HepG2 (cell line): ENCODE data around the gene HBEGF. TPM values are rescaled to one million over a fixed set of nuclear protein-coding genes. Genes with fewer than 3 reads are reported as not detected.

Source experiments
- BCL6 ChIP-seq: IDR thresholded peaks from 2 replicates; pipeline ENCODE4 v1.6.1; 2016; ENCODE audit warnings: missing genetic modification reagents, missing compliant biosample characterization
- GTF2F1 ChIP-seq: fragments of 150-350 bp; IDR thresholded peaks from 2 replicates; pipeline ENCODE4 v1.6.1; 2014; ENCODE audit warnings: low read length
- HNRNPL ChIP-seq: fragments of 200-400 bp; formaldehyde crosslinking; IDR thresholded peaks from 2 replicates; pipeline ENCODE4 v1.6.1; 2017; ENCODE audit warnings: mild to moderate bottlenecking, low read depth, low read length
- HNRNPLL ChIP-seq: fragments of 200-400 bp; formaldehyde crosslinking; IDR thresholded peaks from 2 replicates; pipeline ENCODE4 v1.6.1; 2017; ENCODE audit warnings: mild to moderate bottlenecking, low read depth, low read length; ENCODE audit not compliant: poor library complexity, severe bottlenecking
- ISX ChIP-seq: sonication (generic); formaldehyde crosslinking; conservative IDR thresholded peaks from 2 replicates; pipeline ENCODE4 v1.5.0; 2020; ENCODE audit warnings: missing genetic modification reagents
- MYC ChIP-seq: sonication (generic); formaldehyde crosslinking; IDR thresholded peaks from 2 replicates; pipeline ENCODE4 v1.9.0; 2021; ENCODE audit warnings: missing genetic modification reagents, borderline replicate concordance
- NFRKB ChIP-seq: fragments of 450-650 bp; IDR thresholded peaks from 2 replicates; pipeline ENCODE4 v1.6.1; 2017
- PPARG ChIP-seq: conservative IDR thresholded peaks from 2 replicates; pipeline ENCODE4 v1.6.1; 2016; ENCODE audit warnings: missing biosample characterization, missing genetic modification reagents
- RNF2 ChIP-seq: fragments of 450-650 bp; conservative IDR thresholded peaks from 2 replicates; pipeline ENCODE4 v1.6.1; 2016; ENCODE audit warnings: low read depth
- RXRA ChIP-seq: sonication (generic); formaldehyde crosslinking; IDR thresholded peaks from 2 replicates; pipeline ENCODE4 v1.5.1; 2020; ENCODE audit warnings: missing genetic modification reagents
- SCMH1 ChIP-seq: sonication (generic); formaldehyde crosslinking; IDR thresholded peaks from 2 replicates; pipeline ENCODE4 v1.9.0; 2021; ENCODE audit warnings: missing genetic modification reagents, mild to moderate bottlenecking, borderline replicate concordance
- SMAD3 ChIP-seq: sonication (generic); formaldehyde crosslinking; IDR thresholded peaks from 2 replicates; pipeline ENCODE4 v1.4.0; 2020; ENCODE audit warnings: missing genetic modification reagents
- U2AF2 ChIP-seq: fragments of 200-400 bp; formaldehyde crosslinking; IDR thresholded peaks from 2 replicates; pipeline ENCODE4 v1.6.1; 2017; ENCODE audit warnings: low read depth, mild to moderate bottlenecking, low read length
- ZNF124 ChIP-seq: sonication (generic); formaldehyde crosslinking; IDR thresholded peaks from 2 replicates; pipeline ENCODE4 v1.4.0; 2020; ENCODE audit warnings: missing genetic modification reagents
- ZNF260 ChIP-seq: sonication (generic); formaldehyde crosslinking; IDR thresholded peaks from 2 replicates; pipeline ENCODE4 v1.4.0; 2020; ENCODE audit warnings: missing genetic modification reagents, low read depth, mild to moderate bottlenecking, borderline replicate concordance
- ZNF30 ChIP-seq: sonication (generic); formaldehyde crosslinking; IDR thresholded peaks from 2 replicates; pipeline ENCODE4 v1.5.0; 2020; ENCODE audit warnings: mild to moderate bottlenecking, missing genetic modification reagents
- ZNF441 ChIP-seq: sonication (generic); formaldehyde crosslinking; IDR thresholded peaks from 2 replicates; pipeline ENCODE4 v1.7.0; 2021; ENCODE audit warnings: missing genetic modification reagents, borderline replicate concordance
- ZNF879 ChIP-seq: sonication (generic); formaldehyde crosslinking; IDR thresholded peaks from 2 replicates; pipeline ENCODE4 v1.8.1; 2023; ENCODE audit warnings: missing genetic modification reagents
- ZSCAN21 ChIP-seq: sonication (generic); formaldehyde crosslinking; IDR thresholded peaks from 2 replicates; pipeline ENCODE4 v1.8.0; 2022; ENCODE audit warnings: mild to moderate bottlenecking, missing genetic modification reagents, moderate library complexity, borderline replicate concordance
- polyA plus RNA-seq, 8 experiments: library from polyadenylated mRNA; depleted of rRNA in 3 of 8; stranded (reverse) in 7 of 8; unstranded in 1 of 8; fragments of >200 nt; fragmentation: Illumina TruSeq in 4 of 8; extraction: Trizol in 4 of 8; gene quantifications; 2 replicates each; pipeline versions ENCODE4 v1.2.1 to v1.2.3, GENCODE V29; 2011 to 2016; ENCODE audit warnings: low read depth in 4 of 8, missing spikeins in 1 of 8, mixed read lengths in 1 of 8; ENCODE audit not compliant: insufficient read depth in 1 of 8
- total RNA-seq, 5 experiments: library from RNA; depleted of rRNA; stranded (reverse); fragments of >200 nt; fragmentation: Illumina TruSeq; extraction: Trizol; gene quantifications; 2 replicates each; pipeline ENCODE4 v1.2.3, GENCODE V29; 2016; ENCODE audit warnings: low read depth in 1 of 5
- TF ChIP-seq, protein P1 (sequence below): IDR thresholded peaks from 2 replicates; pipeline ENCODE4 v1.6.1; 2018; ENCODE audit warnings: missing genetic modification reagents, mild to moderate bottlenecking, missing compliant biosample characterization
- TF ChIP-seq, protein P2 (sequence below): IDR thresholded peaks from 2 replicates; pipeline ENCODE4 v1.6.1; 2012; ENCODE audit warnings: inconsistent platforms
- TF ChIP-seq, protein P3 (sequence below): sonication (generic); formaldehyde crosslinking; IDR thresholded peaks from 2 replicates; pipeline ENCODE4 v1.8.0; 2022; ENCODE audit warnings: missing genetic modification reagents, mild to moderate bottlenecking, inconsistent platforms, borderline replicate concordance
- TF ChIP-seq, protein P4 (sequence below): sonication (generic); formaldehyde crosslinking; IDR thresholded peaks from 2 replicates; pipeline ENCODE4 v1.8.1; 2023; ENCODE audit warnings: mild to moderate bottlenecking, missing genetic modification reagents
- TF ChIP-seq, protein P5 (sequence below): IDR thresholded peaks from 2 replicates; pipeline ENCODE4 v1.6.1; 2012; ENCODE audit warnings: low read depth, low read length, improper control_type of control experiment
- TF ChIP-seq, protein P6 (sequence below): sonication (generic); formaldehyde crosslinking; IDR thresholded peaks from 2 replicates; pipeline ENCODE4 v1.4.0; 2020; ENCODE audit warnings: mild to moderate bottlenecking, missing genetic modification reagents

HBEGF gene
- total and polyA plus RNA-seq, 2 of the 13 experiments (the other 11 are each of a cell fraction or from before 2014, with no cell fraction given) = 1.7 to 5.0 TPM

DNA sequence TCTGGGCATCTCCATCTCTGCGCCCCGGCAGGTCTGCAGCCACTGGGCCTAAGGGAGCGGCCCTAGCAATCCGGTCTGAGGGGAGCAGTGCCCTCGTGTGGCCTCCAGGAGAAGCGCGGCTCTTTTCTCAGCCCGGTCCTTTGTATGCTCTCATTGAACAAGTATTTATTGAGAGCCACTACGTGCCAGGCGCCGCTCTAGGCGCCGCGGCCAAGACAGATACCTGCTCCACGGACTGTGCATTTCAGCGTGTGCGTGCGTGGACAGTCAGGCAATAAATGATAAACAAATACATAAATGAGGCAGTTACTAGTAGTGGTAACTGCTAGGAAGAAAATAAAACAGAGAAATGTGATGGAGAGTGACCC, 11.3 kb upstream of the HBEGF start (continued):
- TF ChIP-seq U2AF2 = no peak
- no peak for TF ChIP-seq NFRKB
- 0 out of 2 replicates have a peak, but pooled peaks have one; percentile 14 for TF ChIP-seq BCL6 (CRISPR knock-in tag)
- TF ChIP-seq, protein P1, sequence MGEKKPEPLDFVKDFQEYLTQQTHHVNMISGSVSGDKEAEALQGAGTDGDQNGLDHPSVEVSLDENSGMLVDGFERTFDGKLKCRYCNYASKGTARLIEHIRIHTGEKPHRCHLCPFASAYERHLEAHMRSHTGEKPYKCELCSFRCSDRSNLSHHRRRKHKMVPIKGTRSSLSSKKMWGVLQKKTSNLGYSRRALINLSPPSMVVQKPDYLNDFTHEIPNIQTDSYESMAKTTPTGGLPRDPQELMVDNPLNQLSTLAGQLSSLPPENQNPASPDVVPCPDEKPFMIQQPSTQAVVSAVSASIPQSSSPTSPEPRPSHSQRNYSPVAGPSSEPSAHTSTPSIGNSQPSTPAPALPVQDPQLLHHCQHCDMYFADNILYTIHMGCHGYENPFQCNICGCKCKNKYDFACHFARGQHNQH = peak; percentile 44; the same call in 1 of the 2 replicates
- 0 out of 2 replicates have a peak, but pooled peaks have one; percentile 49 for TF ChIP-seq ZNF441 (CRISPR knock-in tag)
- TF ChIP-seq ZNF30 (CRISPR knock-in tag) = no peak
- TF ChIP-seq RNF2 = 0 out of 2 replicates have a peak, but pooled peaks have one; percentile 33
- TF ChIP-seq PPARG = no peak
- TF ChIP-seq ZNF124 (CRISPR knock-in tag) = no peak
- TF ChIP-seq ZNF260 = no peak
- no peak for TF ChIP-seq SCMH1 (CRISPR knock-in tag)
- TF ChIP-seq, protein P2, sequence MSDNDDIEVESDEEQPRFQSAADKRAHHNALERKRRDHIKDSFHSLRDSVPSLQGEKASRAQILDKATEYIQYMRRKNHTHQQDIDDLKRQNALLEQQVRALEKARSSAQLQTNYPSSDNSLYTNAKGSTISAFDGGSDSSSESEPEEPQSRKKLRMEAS = peak; percentile 29; the same call in 1 of the 2 replicates
- TF ChIP-seq SMAD3 = peak; percentile 73; the same call in 1 of the 2 replicates
- no peak for TF ChIP-seq ISX (CRISPR knock-in tag)
- 0 out of 2 replicates have a peak, but pooled peaks have one; percentile 63 for TF ChIP-seq HNRNPL
- 0 out of 2 replicates have a peak, but pooled peaks have one; percentile 12 for TF ChIP-seq RXRA (CRISPR knock-in tag)
- TF ChIP-seq, protein P3, sequence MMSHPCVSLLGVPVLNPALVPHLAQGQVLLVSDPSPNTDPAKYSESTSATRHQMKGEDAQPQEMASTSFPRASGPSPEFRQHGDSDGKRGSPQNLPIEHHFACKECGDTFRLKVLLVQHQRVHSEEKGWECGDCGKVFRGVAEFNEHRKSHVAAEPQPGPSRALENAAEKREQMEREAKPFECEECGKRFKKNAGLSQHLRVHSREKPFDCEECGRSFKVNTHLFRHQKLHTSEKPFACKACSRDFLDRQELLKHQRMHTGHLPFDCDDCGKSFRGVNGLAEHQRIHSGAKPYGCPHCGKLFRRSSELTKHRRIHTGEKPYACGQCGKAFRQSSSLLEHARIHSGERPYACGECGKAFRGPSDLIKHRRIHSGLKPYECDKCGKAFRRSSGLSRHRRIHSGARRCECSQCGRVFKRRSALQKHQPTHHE (CRISPR knock-in tag) = no peak
- TF ChIP-seq, protein P4, sequence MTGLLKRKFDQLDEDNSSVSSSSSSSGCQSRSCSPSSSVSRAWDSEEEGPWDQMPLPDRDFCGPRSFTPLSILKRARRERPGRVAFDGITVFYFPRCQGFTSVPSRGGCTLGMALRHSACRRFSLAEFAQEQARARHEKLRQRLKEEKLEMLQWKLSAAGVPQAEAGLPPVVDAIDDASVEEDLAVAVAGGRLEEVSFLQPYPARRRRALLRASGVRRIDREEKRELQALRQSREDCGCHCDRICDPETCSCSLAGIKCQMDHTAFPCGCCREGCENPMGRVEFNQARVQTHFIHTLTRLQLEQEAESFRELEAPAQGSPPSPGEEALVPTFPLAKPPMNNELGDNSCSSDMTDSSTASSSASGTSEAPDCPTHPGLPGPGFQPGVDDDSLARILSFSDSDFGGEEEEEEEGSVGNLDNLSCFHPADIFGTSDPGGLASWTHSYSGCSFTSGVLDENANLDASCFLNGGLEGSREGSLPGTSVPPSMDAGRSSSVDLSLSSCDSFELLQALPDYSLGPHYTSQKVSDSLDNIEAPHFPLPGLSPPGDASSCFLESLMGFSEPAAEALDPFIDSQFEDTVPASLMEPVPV = no peak
- 0 out of 2 replicates have a peak, but pooled peaks have one; percentile 12 for TF ChIP-seq MYC (CRISPR knock-in tag)
- TF ChIP-seq, protein P5, sequence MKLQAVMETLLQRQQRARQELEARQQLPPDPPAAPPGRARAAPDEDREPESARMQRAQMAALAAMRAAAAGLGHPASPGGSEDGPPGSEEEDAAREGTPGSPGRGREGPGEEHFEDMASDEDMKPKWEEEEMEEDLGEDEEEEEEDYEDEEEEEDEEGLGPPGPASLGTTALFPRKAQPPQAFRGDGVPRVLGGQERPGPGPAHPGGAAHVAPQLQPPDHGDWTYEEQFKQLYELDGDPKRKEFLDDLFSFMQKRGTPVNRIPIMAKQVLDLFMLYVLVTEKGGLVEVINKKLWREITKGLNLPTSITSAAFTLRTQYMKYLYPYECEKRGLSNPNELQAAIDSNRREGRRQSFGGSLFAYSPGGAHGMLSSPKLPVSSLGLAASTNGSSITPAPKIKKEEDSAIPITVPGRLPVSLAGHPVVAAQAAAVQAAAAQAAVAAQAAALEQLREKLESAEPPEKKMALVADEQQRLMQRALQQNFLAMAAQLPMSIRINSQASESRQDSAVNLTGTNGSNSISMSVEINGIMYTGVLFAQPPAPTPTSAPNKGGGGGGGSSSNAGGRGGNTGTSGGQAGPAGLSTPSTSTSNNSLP = peak; percentile 45; the same call in 1 of the 2 replicates
- no peak for TF ChIP-seq GTF2F1
- TF ChIP-seq ZSCAN21 (CRISPR knock-in tag) = no peak
- TF ChIP-seq, protein P6, sequence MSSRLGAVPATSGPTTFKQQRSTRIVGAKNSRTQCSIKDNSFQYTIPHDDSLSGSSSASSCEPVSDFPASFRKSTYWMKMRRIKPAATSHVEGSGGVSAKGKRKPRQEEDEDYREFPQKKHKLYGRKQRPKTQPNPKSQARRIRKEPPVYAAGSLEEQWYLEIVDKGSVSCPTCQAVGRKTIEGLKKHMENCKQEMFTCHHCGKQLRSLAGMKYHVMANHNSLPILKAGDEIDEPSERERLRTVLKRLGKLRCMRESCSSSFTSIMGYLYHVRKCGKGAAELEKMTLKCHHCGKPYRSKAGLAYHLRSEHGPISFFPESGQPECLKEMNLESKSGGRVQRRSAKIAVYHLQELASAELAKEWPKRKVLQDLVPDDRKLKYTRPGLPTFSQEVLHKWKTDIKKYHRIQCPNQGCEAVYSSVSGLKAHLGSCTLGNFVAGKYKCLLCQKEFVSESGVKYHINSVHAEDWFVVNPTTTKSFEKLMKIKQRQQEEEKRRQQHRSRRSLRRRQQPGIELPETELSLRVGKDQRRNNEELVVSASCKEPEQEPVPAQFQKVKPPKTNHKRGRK (CRISPR knock-in tag) = no peak
- peak; percentile 39 for TF ChIP-seq HNRNPLL
- TF ChIP-seq ZNF879 (CRISPR knock-in tag) = no peak
